GM18508 (cell line): ENCODE results near the gene GBX1.
A peak's percentile ranks its signal among the peaks of the same experiment; 100 is the strongest.

Source experiments
- ATAC-seq: cut with Tn5 transposase; IDR thresholded peaks from one replicate; pipeline ENCODE4 v1.9.1; 2021; ENCODE audit warnings: moderate number of reproducible peaks; ENCODE audit not compliant: insufficient read depth, unreplicated experiment

GBX1 gene

GRCh38 chr7:151118108-151119054, 49.1 kb downstream of the GBX1 start:
- no peak for ATAC-seq

DNA sequence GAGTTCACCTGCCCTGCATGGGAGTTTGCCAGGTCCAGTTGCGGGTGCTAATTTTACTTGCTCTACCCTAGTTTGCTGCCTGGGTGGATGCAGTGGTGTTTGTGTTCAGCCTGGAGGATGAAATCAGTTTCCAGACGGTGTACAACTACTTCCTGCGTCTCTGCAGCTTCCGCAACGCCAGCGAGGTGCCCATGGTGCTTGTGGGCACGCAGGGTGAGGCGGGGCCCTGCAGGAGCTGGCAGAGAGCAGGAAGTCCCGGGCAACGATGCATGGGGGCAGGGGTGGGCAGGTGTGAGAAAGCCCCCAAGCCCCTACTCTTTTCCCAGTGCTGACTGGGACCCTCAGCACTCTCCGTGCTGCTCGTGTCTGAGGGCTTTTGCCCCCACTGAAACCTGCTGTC, 49.9 kb downstream of the GBX1 start:
- ATAC-seq: no peak

DNA sequence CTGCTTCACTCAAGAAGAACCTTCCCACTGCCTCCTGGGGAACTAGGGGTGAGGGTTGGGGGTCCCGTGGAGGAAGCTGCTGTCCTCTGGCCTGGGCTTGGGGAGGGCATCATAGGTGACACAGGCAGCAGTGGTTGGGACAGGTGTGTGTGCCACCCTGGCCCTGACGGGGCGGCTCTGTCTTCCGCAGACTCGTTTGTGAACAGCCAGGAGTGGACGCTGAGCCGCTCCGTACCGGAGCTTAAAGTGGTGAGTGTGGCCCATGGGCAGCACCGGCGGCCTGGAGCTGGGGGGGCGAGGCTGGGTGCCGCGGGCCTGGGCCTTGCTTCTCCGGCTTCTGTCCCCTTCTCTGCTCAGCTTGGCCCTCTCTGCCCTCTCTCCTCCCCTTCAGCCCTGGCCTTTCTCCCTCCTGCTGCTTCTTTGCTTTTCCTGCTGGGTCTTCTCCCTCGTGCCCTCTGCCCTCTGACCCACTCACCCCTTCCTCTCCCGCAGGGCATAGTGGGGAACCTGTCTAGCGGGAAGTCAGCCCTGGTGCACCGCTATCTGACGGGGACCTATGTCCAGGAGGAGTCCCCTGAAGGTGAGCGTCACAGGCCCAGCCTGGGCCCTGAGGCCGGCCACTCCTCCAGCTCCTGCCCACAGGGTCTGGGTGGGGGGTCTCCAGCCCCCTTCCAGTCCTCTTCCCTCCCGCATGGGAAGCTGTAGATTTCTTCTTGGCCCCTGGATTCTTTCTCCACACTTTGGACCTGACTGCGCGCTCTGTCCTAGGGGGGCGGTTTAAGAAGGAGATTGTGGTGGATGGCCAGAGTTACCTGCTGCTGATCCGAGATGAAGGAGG, 50.7 kb downstream of the GBX1 start:
- ATAC-seq: no peak

GRCh38 chr7:151115836-151116418, 51.6 kb downstream of the GBX1 start:
- no peak for ATAC-seq

DNA sequence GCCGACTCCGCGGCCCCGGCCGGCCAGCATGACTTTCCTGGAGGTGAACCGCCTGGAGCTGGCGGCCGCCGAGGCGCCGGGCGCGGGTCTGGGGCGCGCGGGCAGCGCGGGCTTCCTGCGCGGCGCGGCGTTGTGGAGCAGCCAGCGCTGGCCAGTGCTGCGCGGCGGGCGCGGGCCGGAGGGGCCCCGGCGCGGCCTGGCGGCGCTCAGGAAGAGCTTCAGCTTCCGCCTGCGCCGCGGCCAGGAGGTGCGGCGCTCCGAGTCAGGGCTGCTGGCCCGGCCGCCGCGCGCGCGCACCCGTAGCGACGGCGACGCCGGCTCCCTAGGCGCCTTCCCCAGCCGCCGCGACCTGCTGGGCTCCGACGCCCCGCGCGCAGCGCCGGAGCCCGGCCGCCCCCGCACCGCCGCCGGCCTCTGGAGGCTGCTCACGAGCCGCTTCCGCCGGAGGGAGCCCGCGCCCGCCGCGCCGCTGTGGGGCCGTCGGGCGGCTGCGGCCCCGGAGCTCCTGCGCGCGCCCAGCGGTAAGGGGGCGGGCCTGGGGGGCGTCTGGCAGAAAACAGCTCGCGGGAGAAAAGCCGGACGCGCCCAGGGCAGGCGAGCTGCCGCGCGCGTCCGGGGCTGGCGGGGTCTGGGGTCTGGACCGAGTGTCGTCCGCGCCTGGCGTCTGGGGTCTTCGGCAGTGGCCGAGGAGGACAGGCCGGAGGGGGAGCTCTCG, 52.2 kb downstream of the GBX1 start:
- ATAC-seq: no peak

GRCh38 chr7:151114151-151115090, 53.1 kb downstream of the GBX1 start:
- ATAC-seq: no peak

GRCh38 chr7:151113344-151114150, 53.9 kb downstream of the GBX1 start:
- ATAC-seq: no peak

DNA sequence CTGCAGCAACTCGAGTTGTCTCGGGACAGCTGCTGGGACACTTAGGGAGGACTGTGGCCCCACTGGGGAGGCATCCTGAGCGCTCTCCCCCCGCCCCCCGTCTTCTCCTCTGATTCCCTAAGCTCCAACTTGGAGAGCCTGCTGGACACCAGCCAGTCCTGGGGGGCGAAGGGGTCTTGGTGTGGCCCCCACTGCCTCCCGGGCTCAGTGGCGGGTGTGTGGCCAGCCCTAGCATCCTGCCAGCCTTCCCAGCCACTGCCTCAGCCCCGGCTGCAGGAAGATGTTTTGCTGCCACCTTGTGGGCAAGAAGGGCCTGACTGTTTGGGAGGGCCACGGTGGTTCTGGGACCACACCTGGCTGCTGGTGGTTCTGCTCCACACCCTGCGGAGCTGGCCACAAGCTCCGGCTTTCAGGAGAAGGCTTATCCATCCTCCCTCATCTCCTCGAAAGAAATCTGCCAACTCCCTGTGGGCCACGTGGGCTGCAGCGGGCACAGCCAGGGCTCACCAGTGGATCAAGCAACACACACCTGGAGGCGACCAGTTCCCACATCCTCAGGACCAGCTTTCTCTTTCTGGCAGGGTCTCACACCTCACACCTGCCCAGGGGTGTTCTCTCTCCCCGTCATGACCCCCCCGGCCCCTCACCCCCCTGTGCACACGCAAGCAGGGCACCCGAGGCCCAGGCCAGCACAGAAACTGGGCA, 56.4 kb downstream of the GBX1 start:
- peak; percentile 79 for ATAC-seq

DNA sequence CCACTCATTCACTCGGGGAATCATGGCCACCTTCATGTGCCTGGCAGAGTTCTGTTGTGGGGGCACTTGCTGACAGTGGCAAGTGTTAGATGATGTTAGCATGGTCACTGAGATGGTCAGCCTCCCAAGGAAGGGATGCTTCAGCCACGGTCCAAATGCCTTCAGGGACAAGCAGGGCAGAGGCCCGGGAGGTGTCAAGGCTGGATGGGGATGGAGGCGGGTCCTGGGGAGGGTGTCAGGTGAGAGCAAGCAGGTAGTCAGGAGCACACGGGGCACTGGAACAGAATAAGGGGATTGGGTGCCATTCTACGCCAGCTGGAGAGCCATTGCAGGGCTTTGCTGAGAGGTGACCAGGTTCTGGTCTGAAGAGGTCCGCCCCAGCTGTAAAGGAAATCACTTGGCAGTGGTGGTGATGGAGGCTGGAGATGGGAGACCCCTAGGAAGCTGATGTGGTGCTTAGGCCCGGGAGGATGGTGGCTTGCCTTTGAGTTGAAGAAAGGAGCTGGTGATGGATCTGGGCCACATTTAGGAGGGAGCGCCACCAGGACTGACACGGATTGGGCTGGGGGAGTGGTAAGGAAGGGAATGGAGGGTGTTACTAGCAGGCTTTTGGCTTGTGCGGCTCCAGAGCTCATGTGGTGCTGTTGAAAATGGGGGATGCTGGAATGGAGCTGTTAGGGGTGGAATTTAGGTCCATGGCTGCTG, 57.1 kb downstream of the GBX1 start:
- no peak for ATAC-seq

- ATAC-seq: no peak
Observed at GRCh38 chr7:151109094-151110048, 58.1 kb downstream of the GBX1 start.

DNA sequence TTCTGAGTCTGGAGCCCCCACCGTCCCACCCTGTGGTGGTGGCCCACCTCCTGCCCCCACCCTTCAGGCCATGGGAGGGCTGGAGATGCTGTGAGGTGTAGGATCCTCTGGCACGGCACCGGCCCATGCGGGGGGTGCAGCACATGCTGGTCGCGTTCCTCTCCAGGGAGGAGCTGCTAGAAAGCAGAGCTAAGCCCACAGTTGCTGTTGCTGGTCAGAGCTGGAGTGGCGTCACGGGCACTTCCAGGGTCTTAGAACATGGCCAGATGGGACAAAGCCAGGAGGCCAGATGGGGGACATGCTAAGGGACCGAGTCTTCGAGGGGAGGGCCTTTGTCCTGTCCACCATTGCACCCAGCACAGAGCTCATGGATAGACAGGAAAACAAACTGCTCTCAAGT, 59.6 kb downstream of the GBX1 start:
- ATAC-seq: no peak

DNA sequence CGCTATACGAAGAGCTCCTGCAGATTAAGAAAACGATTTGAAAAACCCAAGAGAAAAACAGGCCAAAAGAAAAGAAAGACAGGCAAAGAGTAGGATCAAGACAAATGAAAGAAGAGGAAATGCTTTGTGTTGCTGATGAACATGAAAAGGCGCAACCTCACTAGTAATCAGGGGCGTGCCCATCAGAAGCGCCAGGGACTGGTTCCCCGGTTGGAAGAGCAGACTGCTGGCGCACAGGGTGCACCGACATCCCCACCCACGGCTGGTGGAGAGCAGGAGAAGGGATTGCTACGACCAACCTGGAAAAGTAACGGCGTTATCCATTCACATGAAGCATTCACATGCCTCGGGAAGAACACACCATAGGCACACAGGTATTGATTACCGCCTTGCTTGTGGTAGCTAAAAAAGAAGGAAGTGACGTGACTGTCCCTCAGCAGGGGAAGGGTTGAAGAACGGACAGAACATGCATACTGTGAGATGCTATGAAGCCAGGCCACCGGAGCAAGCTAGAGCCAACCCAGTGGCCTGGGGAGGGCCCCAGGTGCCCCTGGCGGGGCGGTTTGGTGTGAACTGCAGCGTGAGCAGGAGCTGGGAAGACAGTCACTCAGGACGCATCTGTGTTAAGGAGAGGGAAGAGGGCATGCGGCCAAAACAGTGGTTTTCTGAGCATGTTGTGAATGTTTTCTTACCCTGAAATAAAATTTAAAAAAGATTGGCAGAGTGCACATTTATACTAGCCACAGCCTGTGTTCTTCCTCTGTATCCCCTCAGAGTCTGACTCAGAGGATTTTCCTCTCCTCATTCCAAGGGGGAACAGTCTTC, 62.9 kb downstream of the GBX1 start:
- no peak for ATAC-seq

DNA sequence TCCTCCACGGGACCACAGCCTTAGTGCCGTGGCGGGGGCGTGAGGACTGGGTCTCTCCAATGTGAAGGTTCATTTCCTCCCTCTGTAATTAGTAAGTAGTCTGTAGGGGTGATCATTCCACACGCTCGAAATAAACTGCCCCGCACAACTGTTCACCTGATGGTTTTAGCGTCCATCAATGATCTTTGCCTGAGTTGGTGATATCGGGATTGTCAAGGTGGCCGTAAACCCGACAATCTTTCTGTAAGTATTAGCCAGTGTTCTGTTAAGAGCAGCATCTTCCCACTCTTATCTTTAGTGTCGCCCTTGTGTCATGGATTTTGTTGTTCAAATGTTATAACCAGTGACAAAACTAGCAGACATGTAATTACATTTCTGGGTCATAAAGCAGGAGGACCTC, 63.5 kb downstream of the GBX1 start:
- no peak for ATAC-seq

DNA sequence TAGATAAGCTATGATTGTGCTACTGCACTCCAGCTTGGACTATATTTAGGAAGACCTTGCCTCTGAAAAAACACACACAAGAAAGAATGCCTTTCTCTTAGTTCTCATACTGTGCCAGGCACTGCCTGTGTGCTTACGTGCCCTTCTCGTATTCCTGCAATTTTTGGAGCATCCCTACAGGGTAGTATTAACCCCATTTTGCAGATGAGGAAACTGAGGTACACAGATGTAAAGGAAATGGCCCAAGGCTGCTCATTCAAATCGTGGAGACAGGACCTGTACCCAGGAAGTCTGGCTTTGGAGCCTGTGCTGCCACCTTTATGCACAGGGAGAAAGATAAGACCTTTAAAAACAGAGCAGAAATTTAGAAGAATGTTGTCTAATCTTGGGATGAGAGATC, 64.5 kb downstream of the GBX1 start:
- ATAC-seq: no peak

DNA sequence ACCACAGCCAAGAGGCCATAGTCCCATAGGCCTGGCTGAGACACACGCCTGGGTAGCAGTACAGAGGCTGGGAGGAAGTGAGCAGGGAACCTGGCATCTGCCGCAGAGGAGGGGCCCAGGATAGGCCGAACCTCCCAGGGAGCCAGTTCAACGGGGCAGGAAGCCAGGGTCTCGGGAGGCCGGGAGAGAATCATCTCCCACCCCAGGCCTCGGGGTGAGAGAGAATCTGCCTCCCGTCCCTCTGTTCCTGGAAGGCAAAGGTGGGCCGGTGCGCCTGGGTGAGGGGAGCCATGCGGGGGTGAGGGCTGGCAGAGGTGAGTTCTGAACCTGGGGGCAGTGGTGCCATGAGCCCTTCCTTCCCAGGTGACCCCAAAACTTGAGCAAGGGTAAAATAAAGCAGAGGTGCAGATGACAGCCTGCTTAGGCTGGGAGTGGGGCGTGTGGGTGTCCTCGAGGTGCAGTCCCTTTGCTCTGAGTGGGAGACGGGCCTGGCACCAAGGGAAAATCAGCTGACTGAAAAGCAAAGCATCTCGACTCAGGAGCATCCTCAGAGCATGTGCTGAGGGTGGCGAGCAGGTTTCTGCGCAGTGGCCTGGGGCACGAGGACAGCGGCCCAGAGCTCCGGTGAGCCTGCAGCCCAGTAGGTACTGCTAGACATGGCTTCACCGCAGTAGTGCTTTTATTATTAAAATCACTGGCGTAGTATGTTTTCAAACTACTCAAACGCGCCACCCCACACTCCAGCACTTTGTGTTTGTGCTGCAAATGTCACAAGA, 65.7 kb downstream of the GBX1 start:
- ATAC-seq: no peak
